Activated naive CD8-positive, alpha-beta T cell treated with anti-CD3 and anti-CD28 coated beads, Interleukin-2, amount 50 U/mL, for 16 hours (primary cell): ENCODE data around the gene MAB21L4.
"Not testable (repeated sequence)": the region's sequence is repeated elsewhere in the genome, so short reads cannot be mapped to it uniquely, and the experiment has no call there.

ENCODE experiments used
- DNase-seq: peaks from one replicate; pipeline ENCODE4 v3.0.0-alpha.2; 2020; ENCODE audit warnings: low read depth, low spot score

The MAB21L4 gene

GRCh38 chr2:240858871-240859270 is 37.1 kb downstream of the MAB21L4 start:
- DNase-seq: no peak

- DNase-seq: no peak
Measured at GRCh38 chr2:240858321-240858720, 37.6 kb downstream of the MAB21L4 start.

- DNase-seq: no peak
Measured at GRCh38 chr2:240857039-240858008, 38.6 kb downstream of the MAB21L4 start.

GRCh38 chr2:240856151-240856980 is 39.6 kb downstream of the MAB21L4 start:
- no peak for DNase-seq

- DNase-seq: no peak
Measured at GRCh38 chr2:240855670-240856069, 40.3 kb downstream of the MAB21L4 start.

- no peak for DNase-seq
Measured at GRCh38 chr2:240852671-240853314, 43.2 kb downstream of the MAB21L4 start.

GRCh38 chr2:240851078-240851991 is 44.6 kb downstream of the MAB21L4 start:
- DNase-seq: peak; percentile 69

GRCh38 chr2:240850756-240851077 is 45.2 kb downstream of the MAB21L4 start:
- no peak for DNase-seq

- DNase-seq: no peak
Measured at GRCh38 chr2:240850026-240850425, 45.9 kb downstream of the MAB21L4 start.

- no peak for DNase-seq
Measured at GRCh38 chr2:240848900-240849680, 46.9 kb downstream of the MAB21L4 start.

- no peak for DNase-seq
Measured at GRCh38 chr2:240847817-240848216, 48.1 kb downstream of the MAB21L4 start.

GRCh38 chr2:240846873-240847595 is 48.9 kb downstream of the MAB21L4 start:
- DNase-seq: no peak

GRCh38 chr2:240846309-240846708 is 49.6 kb downstream of the MAB21L4 start:
- DNase-seq: not testable (repeated sequence)

- no peak for DNase-seq
Measured at GRCh38 chr2:240840435-240841060, 55.4 kb downstream of the MAB21L4 start.

- no peak for DNase-seq
Measured at GRCh38 chr2:240839152-240840143, 56.5 kb downstream of the MAB21L4 start.

GRCh38 chr2:240837621-240838020 is 58.3 kb downstream of the MAB21L4 start:
- no peak for DNase-seq

- no peak for DNase-seq
Measured at GRCh38 chr2:240836781-240837467, 59.0 kb downstream of the MAB21L4 start.
